ENCODE data around the gene LOC128125822.

The LOC128125822 gene

DNA sequence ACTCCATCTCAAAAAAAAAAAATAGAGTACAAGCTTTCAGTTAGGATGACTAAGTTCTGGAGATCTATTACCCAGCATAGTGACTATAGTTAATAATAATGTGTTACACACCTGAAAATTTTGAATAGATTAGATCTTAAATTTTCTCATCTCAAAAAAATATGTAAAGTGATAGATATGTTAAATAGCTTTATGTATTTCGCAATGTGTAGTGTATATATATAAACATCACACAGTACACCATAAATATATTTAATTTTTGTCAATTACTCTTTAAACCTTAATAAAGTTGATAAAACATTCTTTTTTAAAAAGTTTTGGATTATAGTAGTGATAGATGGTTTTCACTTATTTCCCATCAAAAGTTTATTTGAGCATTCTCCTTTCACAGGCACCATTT is 25.6 kb upstream of the LOC128125822 start (continued):
- TF ChIP-seq ZNF462 (CRISPR knock-in tag; IDR thresholded peaks at IDR 0.05) (no peak), JUNB (IDR thresholded peaks at IDR 0.05; ENCODE audit: unreplicated experiment) (no peak), EZH2phosphoT487 (IDR thresholded peaks at IDR 0.05; ENCODE audit: unreplicated experiment) (no peak), ZNF114 (CRISPR knock-in tag; IDR thresholded peaks at IDR 0.05) (no peak)

DNA sequence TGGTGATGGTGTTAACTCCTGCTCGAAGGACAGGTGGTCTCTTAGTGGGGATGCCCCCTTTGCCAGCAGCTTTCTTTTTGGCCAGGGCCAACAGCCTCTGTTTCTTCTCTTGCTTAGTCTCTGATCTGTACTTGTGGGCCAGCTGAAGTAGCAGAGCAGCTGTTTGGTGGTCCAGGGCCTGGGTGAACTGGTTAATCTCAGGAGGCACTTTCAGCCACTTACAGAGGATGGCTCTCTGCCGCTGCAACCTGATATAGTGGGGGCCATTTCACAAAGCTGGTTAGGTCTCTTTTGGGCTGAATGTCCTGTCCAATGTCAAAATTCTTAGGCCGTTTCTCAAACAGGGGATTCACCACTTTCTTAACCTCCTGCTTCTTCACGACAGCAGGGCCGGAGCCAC is 23.2 kb upstream of the LOC128125822 start:
- Mint-ChIP-seq H3K27ac (no peak overlapping the region), H3K4me3 (no peak overlapping the region), H3K9me3 (peaks cover 3% of the 10 kb centered on the region), H3K27me3 (ENCODE audit: insufficient read depth, low read depth, poor library complexity) (peaks cover 2% of the 10 kb centered on the region), H3K36me3 (ENCODE audit: low read depth) (no peaks in the 10 kb centered on the region), H3K4me1 (peaks cover 4% of the 10 kb centered on the region; the same call in 1 of the 3 replicates)
- H3K4me1 ChIP-seq (ENCODE audit: insufficient read depth): no peaks in the 10 kb centered on the region; the same call in 1 of the 2 replicates
- H3K9me2 ChIP-seq (ENCODE audit: insufficient read depth): no peaks in the 10 kb centered on the region
- H3K36me3 ChIP-seq (ENCODE audit: insufficient read depth): no peaks in the 10 kb centered on the region
- no peak overlapping the region for H3K4me3 ChIP-seq
- H3K27me3 ChIP-seq (ENCODE audit: insufficient read depth): no peaks in the 10 kb centered on the region
- no peak overlapping the region for H3K4me2 ChIP-seq
- H3F3A ChIP-seq (replicated peaks; ENCODE audit: low read depth): no peaks in the 10 kb centered on the region
- no peaks in the 10 kb centered on the region for H4K20me1 ChIP-seq (replicated peaks; ENCODE audit: insufficient read depth)
- TF ChIP-seq CREB1 (CRISPR knock-in tag; IDR thresholded peaks at IDR 0.05; ENCODE audit: low read depth) (no peak), POLR2AphosphoS5 (IDR thresholded peaks at IDR 0.05; ENCODE audit: low read depth) (no peak), ZNF331 (CRISPR knock-in tag; IDR thresholded peaks at IDR 0.05; ENCODE audit: low read depth) (no peak), EZH2phosphoT487 (IDR thresholded peaks at IDR 0.05; ENCODE audit: unreplicated experiment) (no peak), STAT1 (IDR thresholded peaks at IDR 0.05; ENCODE audit: unreplicated experiment) (no peak), CTCF (conservative IDR thresholded peaks at IDR 0.05; ENCODE audit: low read depth in 2 of 2) (no peak)
- TF ChIP-seq, protein P1, sequence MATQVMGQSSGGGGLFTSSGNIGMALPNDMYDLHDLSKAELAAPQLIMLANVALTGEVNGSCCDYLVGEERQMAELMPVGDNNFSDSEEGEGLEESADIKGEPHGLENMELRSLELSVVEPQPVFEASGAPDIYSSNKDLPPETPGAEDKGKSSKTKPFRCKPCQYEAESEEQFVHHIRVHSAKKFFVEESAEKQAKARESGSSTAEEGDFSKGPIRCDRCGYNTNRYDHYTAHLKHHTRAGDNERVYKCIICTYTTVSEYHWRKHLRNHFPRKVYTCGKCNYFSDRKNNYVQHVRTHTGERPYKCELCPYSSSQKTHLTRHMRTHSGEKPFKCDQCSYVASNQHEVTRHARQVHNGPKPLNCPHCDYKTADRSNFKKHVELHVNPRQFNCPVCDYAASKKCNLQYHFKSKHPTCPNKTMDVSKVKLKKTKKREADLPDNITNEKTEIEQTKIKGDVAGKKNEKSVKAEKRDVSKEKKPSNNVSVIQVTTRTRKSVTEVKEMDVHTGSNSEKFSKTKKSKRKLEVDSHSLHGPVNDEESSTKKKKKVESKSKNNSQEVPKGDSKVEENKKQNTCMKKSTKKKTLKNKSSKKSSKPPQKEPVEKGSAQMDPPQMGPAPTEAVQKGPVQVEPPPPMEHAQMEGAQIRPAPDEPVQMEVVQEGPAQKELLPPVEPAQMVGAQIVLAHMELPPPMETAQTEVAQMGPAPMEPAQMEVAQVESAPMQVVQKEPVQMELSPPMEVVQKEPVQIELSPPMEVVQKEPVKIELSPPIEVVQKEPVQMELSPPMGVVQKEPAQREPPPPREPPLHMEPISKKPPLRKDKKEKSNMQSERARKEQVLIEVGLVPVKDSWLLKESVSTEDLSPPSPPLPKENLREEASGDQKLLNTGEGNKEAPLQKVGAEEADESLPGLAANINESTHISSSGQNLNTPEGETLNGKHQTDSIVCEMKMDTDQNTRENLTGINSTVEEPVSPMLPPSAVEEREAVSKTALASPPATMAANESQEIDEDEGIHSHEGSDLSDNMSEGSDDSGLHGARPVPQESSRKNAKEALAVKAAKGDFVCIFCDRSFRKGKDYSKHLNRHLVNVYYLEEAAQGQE (IDR thresholded peaks at IDR 0.05; ENCODE audit: unreplicated experiment): no peak
- H3K79me2 ChIP-seq (replicated peaks; ENCODE audit: insufficient read depth): no peaks in the 10 kb centered on the region
- ATAC-seq (no peak), DNase-seq (ENCODE audit: low spot score) (no peak)
- no peak overlapping the region for H3K27ac ChIP-seq (ENCODE audit: low read depth)
- H2AFZ ChIP-seq: no peak overlapping the region

Data from GM23338 (cell line).